ENCODE results near the gene TOX3.

TOX3 gene

GRCh38 chr16:52489894-52490293, 57.0 kb downstream of the TOX3 start:
- no peak for FAIRE-seq

GRCh38 chr16:52488837-52489289, 58.1 kb downstream of the TOX3 start:
- FAIRE-seq, result no peak

- FAIRE-seq, result no peak
These were observed 59.0 kb downstream of the TOX3 start for GRCh38 chr16:52487849-52488457.

- no peak for FAIRE-seq
These were observed 66.7 kb downstream of the TOX3 start for GRCh38 chr16:52480237-52480636.

GRCh38 chr16:52476111-52476510, 70.8 kb downstream of the TOX3 start:
- no peak for FAIRE-seq

GRCh38 chr16:52474679-52475078, 72.3 kb downstream of the TOX3 start:
- no peak for FAIRE-seq

- FAIRE-seq, result no peak
These were observed 73.8 kb downstream of the TOX3 start for GRCh38 chr16:52473096-52473495.

- FAIRE-seq, result no peak
These were observed 75.1 kb downstream of the TOX3 start for GRCh38 chr16:52471650-52472370.

GRCh38 chr16:52470585-52470984, 76.4 kb downstream of the TOX3 start:
- no peak for FAIRE-seq

GRCh38 chr16:52469775-52470174, 77.2 kb downstream of the TOX3 start:
- no peak for FAIRE-seq

GRCh38 chr16:52469091-52469490, 77.9 kb downstream of the TOX3 start:
- no peak for FAIRE-seq

- FAIRE-seq, result no peak
These were observed 79.2 kb downstream of the TOX3 start for GRCh38 chr16:52467753-52468152.

GRCh38 chr16:52466994-52467393, 79.9 kb downstream of the TOX3 start:
- no peak for FAIRE-seq

- FAIRE-seq, result no peak
These were observed 81.2 kb downstream of the TOX3 start for GRCh38 chr16:52465711-52466267.

GRCh38 chr16:52463904-52464303, 83.0 kb downstream of the TOX3 start:
- no peak for FAIRE-seq

- FAIRE-seq, result no peak
These were observed 84.1 kb downstream of the TOX3 start for GRCh38 chr16:52462816-52463215.

- no peak for FAIRE-seq
These were observed 86.2 kb downstream of the TOX3 start for GRCh38 chr16:52460639-52461178.

GRCh38 chr16:52456368-52456767, 90.6 kb downstream of the TOX3 start:
- FAIRE-seq, result no peak

GRCh38 chr16:52455549-52456277, 91.2 kb downstream of the TOX3 start:
- no peak for FAIRE-seq

GRCh38 chr16:52453644-52454043, 93.3 kb downstream of the TOX3 start:
- FAIRE-seq, result no peak

- no peak for FAIRE-seq
These were observed 94.9 kb downstream of the TOX3 start for GRCh38 chr16:52451971-52452421.

- no peak for FAIRE-seq
These were observed 96.0 kb downstream of the TOX3 start for GRCh38 chr16:52450916-52451315.

GRCh38 chr16:52450241-52450640, 96.7 kb downstream of the TOX3 start:
- FAIRE-seq, result no peak
